T47D (cell line): ENCODE data around the gene SLC4A4.

Source experiments
- DNase-seq, 2 experiments: peaks; one replicate each; pipeline versions ENCODE4 v3.0.0 to v3.0.0-alpha.2; 2011 to 2012; ENCODE audit warnings: low read depth in 1 of 2, low spot score in 1 of 2
- JUND ChIP-seq: IDR thresholded peaks from 2 replicates; pipeline ENCODE4 v1.6.1; 2012; ENCODE audit warnings: low read depth
- in situ Hi-C: cut with HindIII; loops from 2 replicates; pipeline ENCODE4 v1.10.0; 2016; ENCODE audit warnings: low sequenced_read_pairs, low pct_unique_long_range_greater_than_20kb

SLC4A4 gene

GRCh38 chr4:71338846-71339593 lies at the start of gene SLC4A4:
SLC4A4 (plus strand) TSS chr4:71339020.
- in situ Hi-C loops = no loop called here
- DNase-seq = no peak
- no peak for TF ChIP-seq JUND

- DNase-seq = no peak
- TF ChIP-seq JUND = no peak
- in situ Hi-C loops = no loop called here
Measured at GRCh38 chr4:71290074-71290473, 48.7 kb upstream of the SLC4A4 start.

- in situ Hi-C loops = no loop called here
- TF ChIP-seq JUND = no peak
- no peak for DNase-seq
Measured at GRCh38 chr4:71290476-71290875, 48.3 kb upstream of the SLC4A4 start.

- DNase-seq = no peak
- in situ Hi-C loops = no loop called here
- TF ChIP-seq JUND = no peak
Measured at GRCh38 chr4:71292228-71292627, 46.6 kb upstream of the SLC4A4 start.

GRCh38 chr4:71293705-71294104 lies 45.1 kb upstream of the SLC4A4 start:
- in situ Hi-C loops = no loop called here
- DNase-seq = no peak
- no peak for TF ChIP-seq JUND

- TF ChIP-seq JUND = no peak
- no peak for DNase-seq
- in situ Hi-C loops = no loop called here
Measured at GRCh38 chr4:71294301-71294700, 44.5 kb upstream of the SLC4A4 start.

- in situ Hi-C loops = no loop called here
- TF ChIP-seq JUND = no peak
- DNase-seq = no peak
Measured at GRCh38 chr4:71296945-71297344, 41.9 kb upstream of the SLC4A4 start.

- no peak for TF ChIP-seq JUND
- in situ Hi-C loops = no loop called here
- DNase-seq = no peak
Measured at GRCh38 chr4:71300362-71300761, 38.5 kb upstream of the SLC4A4 start.

- in situ Hi-C loops = no loop called here
- no peak for TF ChIP-seq JUND
- DNase-seq = no peak
Measured at GRCh38 chr4:71300964-71301363, 37.9 kb upstream of the SLC4A4 start.

GRCh38 chr4:71303287-71303686 lies 35.5 kb upstream of the SLC4A4 start:
- DNase-seq = no peak
- in situ Hi-C loops = no loop called here
- no peak for TF ChIP-seq JUND

GRCh38 chr4:71303850-71304249 lies 35.0 kb upstream of the SLC4A4 start:
- DNase-seq = no peak
- no peak for TF ChIP-seq JUND
- in situ Hi-C loops = no loop called here

- no peak for DNase-seq
- in situ Hi-C loops = no loop called here
- no peak for TF ChIP-seq JUND
Measured at GRCh38 chr4:71304289-71304850, 34.5 kb upstream of the SLC4A4 start.

- DNase-seq = no peak
- TF ChIP-seq JUND = no peak
- in situ Hi-C loops = no loop called here
Measured at GRCh38 chr4:71307729-71308128, 31.1 kb upstream of the SLC4A4 start.

- in situ Hi-C loops = no loop called here
- DNase-seq = no peak
- TF ChIP-seq JUND = no peak
Measured at GRCh38 chr4:71322425-71322824, 16.4 kb upstream of the SLC4A4 start.
